Iris pigment epithelial cell (primary cell): Measurements from ENCODE around the gene P2RY6.
"Not testable (repeated sequence)": the region's sequence is repeated elsewhere in the genome, so short reads cannot be mapped to it uniquely, and the experiment has no call there.

ENCODE experiments used
- DNase-seq: peaks from one replicate; pipeline ENCODE4 v3.0.0-alpha.2; 2011; ENCODE audit warnings: low read depth

Gene P2RY6

DNA sequence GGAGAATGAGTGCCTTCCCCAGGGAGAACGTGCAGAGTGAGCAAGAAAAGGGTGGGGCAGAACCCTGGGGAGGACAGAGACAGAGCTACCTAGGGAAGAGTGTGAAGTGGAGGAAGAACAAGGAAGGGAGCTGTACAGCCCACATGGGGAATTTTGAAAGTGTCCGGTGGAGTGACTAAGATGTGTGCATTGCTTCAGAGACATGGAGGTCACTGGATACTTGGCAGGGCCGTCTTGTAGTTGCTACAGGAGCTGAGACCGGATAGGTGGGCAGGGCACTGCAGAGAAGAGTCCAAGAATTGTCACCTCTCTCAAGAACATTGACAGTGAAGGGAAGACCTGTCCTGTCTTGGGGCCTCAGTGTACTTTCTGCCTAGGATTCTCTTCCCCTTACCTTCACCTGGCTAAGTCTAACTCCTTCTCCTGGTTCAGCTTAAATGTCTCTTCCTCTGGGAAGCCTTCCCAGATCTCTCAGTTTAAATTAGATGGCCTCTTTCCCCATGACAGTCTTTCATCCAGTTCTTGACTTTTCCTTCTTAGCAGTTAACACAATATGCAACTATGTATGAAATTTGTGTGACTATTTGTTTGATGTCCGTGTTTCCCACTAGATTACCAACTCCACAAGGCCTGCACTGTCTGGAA is 9.2 kb upstream of the P2RY6 start:
- DNase-seq = peak; percentile 46

GRCh38 chr11:73263640-73264039 is 8.5 kb upstream of the P2RY6 start:
- no peak for DNase-seq

- no peak for DNase-seq
Measured at GRCh38 chr11:73265278-73265810, 6.8 kb upstream of the P2RY6 start.

- DNase-seq = no peak
Measured at GRCh38 chr11:73265853-73266645, 6.1 kb upstream of the P2RY6 start.

DNA sequence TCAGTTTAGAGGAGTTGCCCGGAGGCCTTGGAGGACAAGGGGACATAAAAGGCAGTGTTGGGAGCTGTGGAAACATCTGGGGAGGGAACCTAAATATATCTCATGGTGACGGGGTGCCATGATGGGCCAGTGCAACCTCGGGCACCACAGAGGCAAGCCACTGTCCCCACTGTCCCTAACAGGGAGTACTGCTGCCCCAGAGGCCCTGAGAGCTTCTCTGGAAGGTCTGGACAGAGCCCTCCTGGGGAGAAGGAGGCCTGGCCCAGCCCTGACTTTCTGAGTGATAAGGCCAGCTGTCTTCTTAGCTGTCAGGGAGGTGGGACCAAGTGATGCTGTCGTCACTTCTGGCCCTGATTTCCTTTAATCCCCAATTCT is 5.5 kb upstream of the P2RY6 start:
- no peak for DNase-seq

GRCh38 chr11:73267122-73267846 is 4.9 kb upstream of the P2RY6 start:
- DNase-seq = no peak

DNA sequence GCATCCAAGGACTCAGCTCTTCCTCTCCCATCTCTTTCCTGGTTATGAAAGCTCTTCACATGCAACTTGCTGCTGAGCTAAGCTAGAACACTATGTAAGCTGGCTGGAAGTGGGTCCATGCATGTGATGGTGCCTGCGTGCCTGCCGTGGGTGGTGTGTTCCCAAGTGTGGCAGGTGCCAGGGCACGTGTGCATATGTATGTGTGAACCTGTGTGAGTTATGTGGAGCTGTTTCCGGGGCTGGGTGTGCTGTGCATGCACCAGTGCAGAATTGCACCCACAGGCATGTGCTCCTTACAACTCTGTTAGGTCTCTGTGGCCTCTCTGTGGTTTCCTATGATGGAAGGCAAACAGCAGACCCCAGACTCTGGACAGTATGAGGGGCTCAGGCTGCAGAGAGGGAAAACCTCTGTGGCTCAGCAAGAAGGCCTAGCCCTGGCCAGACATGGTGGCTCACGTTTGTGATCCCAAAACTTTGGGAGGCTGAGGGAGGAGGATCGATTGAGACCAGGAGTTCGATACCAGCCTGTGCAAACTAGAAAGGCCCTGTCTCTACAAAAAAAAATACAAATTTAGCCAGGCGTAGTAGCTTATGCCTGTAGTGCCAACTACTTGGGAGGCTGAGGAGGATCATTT is 4.1 kb upstream of the P2RY6 start:
- DNase-seq = no peak

DNA sequence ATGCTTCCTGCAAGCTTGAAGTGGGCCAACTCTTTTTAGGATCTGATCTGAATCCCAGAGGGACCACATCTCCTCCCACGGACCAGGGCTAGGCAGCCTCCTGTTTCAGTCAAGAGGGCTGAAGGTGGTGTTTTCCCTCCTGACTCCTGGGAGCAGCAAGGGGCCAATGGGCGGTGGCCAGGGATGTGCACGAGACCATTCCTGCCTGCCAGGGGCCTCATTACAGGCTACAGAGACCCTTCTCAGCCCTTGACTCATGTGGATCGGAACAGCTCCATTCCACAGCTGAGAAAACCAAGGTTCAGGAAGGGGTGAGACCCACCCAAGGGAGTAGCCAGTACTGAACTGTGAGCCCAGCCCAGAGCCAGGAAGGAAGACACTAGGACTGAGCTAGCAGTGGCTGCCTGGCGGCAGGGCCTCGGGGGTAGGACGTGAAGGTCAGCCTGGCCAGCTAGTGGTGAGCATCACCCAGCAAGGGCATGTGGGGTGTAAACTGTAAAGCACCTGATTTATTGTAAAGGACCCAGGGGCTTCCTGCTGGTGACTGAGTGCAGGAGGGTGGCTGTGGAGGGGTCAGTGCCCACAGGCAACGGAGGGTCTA is 3.4 kb upstream of the P2RY6 start:
- no peak for DNase-seq

DNA sequence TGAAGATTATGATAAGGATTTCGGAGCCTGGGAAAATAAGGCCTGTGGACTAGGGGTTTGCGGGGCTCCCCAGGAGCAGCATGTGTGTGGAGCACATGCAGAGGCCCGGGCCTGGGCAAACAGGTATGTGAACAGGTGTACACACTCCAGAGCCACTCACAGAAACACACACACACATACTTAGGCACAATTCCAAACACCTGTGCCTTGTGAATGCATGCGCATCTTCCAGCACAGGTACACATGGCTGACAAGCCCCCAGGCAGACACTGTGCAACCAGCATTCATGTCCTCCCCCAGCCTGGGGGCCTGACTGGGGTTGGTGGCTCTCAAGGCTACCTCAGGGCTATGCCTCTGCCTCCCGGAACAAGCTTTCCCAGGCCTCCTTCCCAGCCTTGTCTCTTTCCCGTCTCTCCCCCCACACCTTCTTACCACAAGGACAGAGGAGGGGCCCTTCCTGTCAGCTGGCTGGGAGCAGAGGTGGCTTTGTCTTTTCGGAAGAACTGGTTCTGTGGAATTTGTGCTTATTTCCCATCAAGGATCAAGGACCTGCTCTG is 2.6 kb upstream of the P2RY6 start:
- DNase-seq = no peak

DNA sequence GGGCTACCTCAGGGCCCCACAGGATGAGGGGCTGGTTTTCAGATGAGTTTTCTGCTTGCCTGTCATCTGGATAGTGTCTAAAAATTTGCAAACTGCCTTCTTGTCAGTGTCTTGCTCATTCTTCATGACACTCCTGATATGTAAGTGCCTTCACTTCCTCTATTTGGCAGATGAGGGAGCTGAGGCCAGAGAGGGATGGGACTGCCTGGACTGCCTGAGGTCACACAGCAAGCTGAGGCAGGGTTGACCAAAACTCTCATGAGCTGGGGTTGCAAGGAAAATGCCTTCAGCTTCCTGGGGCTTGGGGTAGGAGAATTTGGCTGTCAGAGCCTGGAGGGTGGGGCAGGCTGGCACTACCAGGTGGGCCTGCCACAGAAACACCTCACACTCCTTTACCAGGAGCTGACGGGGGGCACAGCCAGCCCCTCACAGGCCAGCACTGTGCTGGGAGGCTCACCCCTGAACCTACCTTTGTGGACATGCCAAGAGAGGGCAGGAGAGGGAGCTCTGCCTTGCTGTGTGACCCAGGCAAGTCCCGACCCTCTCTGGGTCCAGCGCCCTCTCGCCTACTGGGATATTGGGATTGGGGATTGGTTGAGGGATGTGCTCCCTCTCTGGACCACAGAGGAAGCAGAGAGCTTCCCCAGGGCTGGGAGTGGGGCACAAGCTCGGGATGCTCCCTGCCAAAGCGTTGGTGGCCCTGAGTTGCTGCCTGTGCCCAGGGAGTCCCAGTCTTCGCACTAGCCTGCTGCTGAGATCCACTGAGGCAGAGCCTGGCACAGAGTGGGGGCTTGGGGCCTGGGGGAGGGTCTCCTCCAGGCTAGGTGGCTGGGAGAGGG is 1.9 kb upstream of the P2RY6 start:
- no peak for DNase-seq

- DNase-seq = no peak
Measured at GRCh38 chr11:73270855-73271477, 1.2 kb upstream of the P2RY6 start.

DNA sequence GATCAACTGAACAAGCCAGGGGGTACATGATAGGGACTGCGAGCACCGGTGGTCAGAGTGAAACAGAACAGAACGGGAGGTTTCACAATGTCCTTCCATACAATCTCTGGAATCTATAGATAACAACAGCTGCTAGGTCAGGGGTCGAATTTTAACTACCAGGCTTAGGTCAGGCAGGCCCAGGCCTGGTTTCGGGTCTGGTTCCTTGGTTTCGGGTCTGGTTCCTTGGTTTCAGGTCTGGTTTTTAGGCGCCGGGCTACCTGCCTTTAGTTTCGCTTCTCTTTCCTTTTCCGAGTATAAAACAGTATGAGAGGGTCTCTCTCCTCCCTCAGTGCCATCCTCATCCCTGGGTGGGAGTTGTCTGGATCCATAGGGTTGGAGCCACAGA is 666 bp upstream of the P2RY6 start:
- not testable (repeated sequence) for DNase-seq

DNA sequence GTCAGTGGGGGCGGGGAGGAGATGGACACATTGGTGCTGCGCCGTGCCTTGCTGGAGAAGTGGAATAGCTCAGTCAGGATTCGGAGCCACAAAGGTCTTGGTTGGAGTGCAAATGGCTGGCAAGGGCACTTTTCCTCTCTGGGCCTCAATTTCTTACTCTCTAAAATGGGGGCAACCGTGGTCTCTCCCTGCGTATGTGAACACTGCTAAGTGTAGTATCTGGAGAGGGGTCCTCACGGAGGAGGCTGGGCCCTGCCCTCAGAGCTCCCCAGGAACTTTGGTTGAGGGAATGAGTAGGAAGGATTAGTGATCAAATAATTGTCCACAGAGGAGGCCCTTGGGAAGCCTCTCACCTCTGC is 521 bp downstream of the P2RY6 start:
- DNase-seq = no peak

DNA sequence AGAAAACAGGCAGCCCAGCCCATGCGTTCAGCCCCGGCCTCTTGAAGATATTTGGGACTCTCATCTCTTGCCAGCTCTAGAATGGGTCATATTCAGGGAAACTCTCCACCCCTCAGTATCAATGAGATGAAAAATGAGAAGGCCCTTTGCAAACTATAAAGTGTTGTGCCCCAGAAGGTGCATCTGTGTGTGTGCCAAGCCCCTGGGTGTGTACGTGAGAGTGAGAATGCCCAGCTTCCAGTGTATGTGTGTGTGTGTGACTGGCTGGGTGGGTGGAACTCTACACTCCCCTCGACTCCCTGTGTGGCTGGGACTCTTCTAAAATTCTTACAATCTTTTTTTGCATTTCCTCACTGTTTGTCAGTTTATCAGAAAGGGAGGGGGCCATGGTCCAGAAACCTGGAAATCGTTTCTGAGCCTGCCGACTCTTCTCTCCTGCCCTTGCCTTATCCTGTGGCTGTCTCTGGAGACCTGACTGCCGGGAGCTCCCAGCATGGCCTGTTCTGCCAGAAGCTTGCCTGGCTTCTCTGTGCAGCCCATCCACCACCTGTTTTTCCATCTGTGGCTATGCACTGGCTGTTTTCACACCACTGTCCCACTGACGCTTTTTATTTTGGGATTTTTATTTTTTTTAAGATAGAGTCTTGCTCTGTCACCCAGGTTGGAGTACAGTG is 1.2 kb downstream of the P2RY6 start:
- DNase-seq = no peak

DNA sequence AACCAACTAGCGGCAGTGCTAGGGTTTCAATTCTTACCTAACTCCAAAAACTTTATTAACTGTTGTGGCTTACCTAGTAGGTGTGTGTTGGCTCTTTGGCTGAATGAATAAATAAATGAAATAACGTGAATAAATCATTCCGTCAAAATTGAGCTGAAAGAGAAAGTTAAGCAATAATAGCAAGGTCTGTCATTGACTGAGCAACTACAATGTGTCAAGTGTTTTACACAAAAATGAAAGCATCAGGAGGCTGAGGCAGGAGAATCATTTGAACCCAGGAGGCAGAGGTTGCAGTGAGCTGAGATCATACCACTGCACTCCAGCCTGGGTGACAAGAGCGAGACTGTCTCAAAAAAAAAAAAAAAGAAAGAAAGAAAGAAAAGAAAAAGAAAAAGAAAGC is 2.1 kb downstream of the P2RY6 start:
- not testable (repeated sequence) for DNase-seq

- DNase-seq = no peak
Measured at GRCh38 chr11:73274722-73275380, 2.7 kb downstream of the P2RY6 start.

- no peak for DNase-seq
Measured at GRCh38 chr11:73275381-73275750, 3.2 kb downstream of the P2RY6 start.

GRCh38 chr11:73277467-73277866 is 5.3 kb downstream of the P2RY6 start:
- no peak for DNase-seq

GRCh38 chr11:73280626-73281025 is 8.5 kb downstream of the P2RY6 start:
- no peak for DNase-seq
